Thyroid gland (tissue), 4 donors: Measurements from ENCODE around the gene TNC. TPM values are rescaled to one million over a fixed set of nuclear protein-coding genes. Genes with fewer than 3 reads are reported as not detected.

Source experiments
- DNase-seq, 2 donors: peaks; one replicate each; pipeline ENCODE4 v3.0.0-alpha.2; 2019
- H3K27ac ChIP-seq, 3 donors: fragments of 200-600 bp; sonication (generic); 1 replicate in 2 of 3; 2 replicates in 1 of 3; pipeline ENCODE4 v1.5.1; 2016 to 2019; ENCODE audit warnings: mild to moderate bottlenecking in 1 of 3, moderate library complexity in 1 of 3
- H3K27me3 ChIP-seq: fragments of 200-600 bp; sonication (generic); one replicate; pipeline ENCODE4 v1.5.1; 2019
- H3K36me3 ChIP-seq, 2 donors: fragments of 200-600 bp; sonication (generic); one replicate each; pipeline ENCODE4 v1.5.1; 2016 to 2019
- H3K4me1 ChIP-seq, 2 donors: fragments of 200-600 bp; sonication (generic); one replicate each; pipeline ENCODE4 v1.5.1; 2017 to 2019
- H3K4me3 ChIP-seq, 3 donors: fragments of 200-600 bp; sonication (generic); replicated peaks in 1 of 3; 1 replicate in 2 of 3; 2 replicates in 1 of 3; pipeline ENCODE4 v1.5.1; 2016; ENCODE audit warnings: mild to moderate bottlenecking in 1 of 3
- H3K9me3 ChIP-seq: fragments of 200-600 bp; sonication (generic); one replicate; pipeline ENCODE4 v1.5.1; 2017
- CTCF ChIP-seq, 6 experiments: fragments of 200-600 bp in 3 of 6; fragments of 450-650 bp in 3 of 6; sonication (generic) in 3 of 6; IDR thresholded peaks; one replicate each; pipeline ENCODE4 v1.5.1; 2016 to 2019; ENCODE audit warnings: antibody characterized with exemption in 6 of 6, mild to moderate bottlenecking in 2 of 6, inconsistent platforms in 1 of 6, moderate library complexity in 1 of 6
- POLR2A ChIP-seq, 2 donors: fragments of 450-650 bp; IDR thresholded peaks; one replicate each; pipeline ENCODE4 v1.6.1; 2017; ENCODE audit warnings: antibody characterized with exemption in 2 of 2, mild to moderate bottlenecking in 2 of 2, moderate library complexity in 1 of 2
- WGBS, 2 donors: methylation state at CpG; one replicate each; pipeline ENCODE4 v1.1.5; 2017; 5-methylcytosine and 5-hydroxymethylcytosine counted together
- intact Hi-C: fragments of 100-400 bp; cut with DNase I; formaldehyde crosslinking; loops from one replicate; pipeline ENCODE4 v1.15.1; 2023
- total RNA-seq, 4 donors: library from RNA; depleted of rRNA; stranded (reverse); fragments of >200 nt; gene quantifications; one replicate each; pipeline ENCODE4 v1.2.3, GENCODE V29; 2016

TNC gene
- total RNA-seq, 4 donors from 2014 or later = 1.0 to 21.8 (median 6.4) TPM

GRCh38 chr9:114987116-114987515 is 130.8 kb downstream of the TNC start:
- H3K4me1 ChIP-seq = no peaks in the 10 kb centered on the region
- TF ChIP-seq CTCF (IDR thresholded peaks at IDR 0.05) (no peak), POLR2A (IDR thresholded peaks at IDR 0.05) (no peak)
- H3K9me3 ChIP-seq = no peaks in the 10 kb centered on the region
- no peak overlapping the region for H3K4me3 ChIP-seq
- 94 to 100% methylated on average over 1 of the region's 1 CpG for WGBS, 2 donors
- H3K27ac ChIP-seq = no peak overlapping the region
- H3K36me3 ChIP-seq = no peaks in the 10 kb centered on the region
- DNase-seq = no peak
- H3K27me3 ChIP-seq = no peaks in the 10 kb centered on the region
- intact Hi-C loops = no loop called here

GRCh38 chr9:114985959-114986501 is 131.9 kb downstream of the TNC start:
- Histone ChIP-seq H3K36me3 (no peaks in the 10 kb centered on the region), H3K9me3 (no peaks in the 10 kb centered on the region), H3K4me3 (no peak overlapping the region), H3K27ac (no peak overlapping the region), H3K4me1 (no peaks in the 10 kb centered on the region), H3K27me3 (no peaks in the 10 kb centered on the region)
- intact Hi-C loops = no loop called here
- no peak for TF ChIP-seq POLR2A (IDR thresholded peaks at IDR 0.05)
- TF ChIP-seq CTCF (IDR thresholded peaks at IDR 0.05) = no peak
- no peak for DNase-seq
- 71 to 73% methylated on average over 2 of the region's 2 CpGs for WGBS, 2 donors

GRCh38 chr9:114981063-114981462 is 136.9 kb downstream of the TNC start:
- Histone ChIP-seq H3K9me3 (no peaks in the 10 kb centered on the region), H3K27ac (no peak overlapping the region), H3K4me1 (no peaks in the 10 kb centered on the region), H3K4me3 (no peak overlapping the region), H3K36me3 (no peaks in the 10 kb centered on the region), H3K27me3 (no peaks in the 10 kb centered on the region)
- 80 to 86% methylated on average over 4 of the region's 4 CpGs for WGBS, 2 donors
- TF ChIP-seq CTCF (IDR thresholded peaks at IDR 0.05) = no peak
- TF ChIP-seq POLR2A (IDR thresholded peaks at IDR 0.05) = no peak
- DNase-seq = no peak
- intact Hi-C loops = no loop called here

GRCh38 chr9:114973216-114973615 is 144.7 kb downstream of the TNC start:
- Histone ChIP-seq H3K9me3 (no peaks in the 10 kb centered on the region), H3K4me1 (no peaks in the 10 kb centered on the region), H3K4me3 (no peak overlapping the region), H3K27me3 (no peaks in the 10 kb centered on the region), H3K27ac (no peak overlapping the region), H3K36me3 (no peaks in the 10 kb centered on the region)
- no peak for DNase-seq
- intact Hi-C loops = no loop called here
- TF ChIP-seq POLR2A (IDR thresholded peaks at IDR 0.05) (no peak), CTCF (IDR thresholded peaks at IDR 0.05) (no peak)
- WGBS, 2 donors = 92 to 93% methylated on average over 2 of the region's 2 CpGs

GRCh38 chr9:114972510-114973136 is 145.3 kb downstream of the TNC start:
- Histone ChIP-seq H3K36me3 (no peaks in the 10 kb centered on the region), H3K9me3 (no peaks in the 10 kb centered on the region), H3K4me3 (no peak overlapping the region), H3K27me3 (no peaks in the 10 kb centered on the region), H3K27ac (no peak overlapping the region), H3K4me1 (no peaks in the 10 kb centered on the region)
- TF ChIP-seq CTCF (IDR thresholded peaks at IDR 0.05) (no peak), POLR2A (IDR thresholded peaks at IDR 0.05) (no peak)
- intact Hi-C loops = no loop called here
- DNase-seq = no peak
- WGBS, 2 donors = 70 to 83% methylated on average over 3 of the region's 3 CpGs

Other genes with a start within 250 kb of the TNC start
- 1 to 10 TPM; 1.3 to 4.2 (median 2.1) TPM for gene TNFSF8, start 187.6 kb downstream of the TNC start, total RNA-seq